Mammary epithelial cell (primary cell): ENCODE measurements around the gene CDHR4.
"Not testable (repeated sequence)": the region's sequence is repeated elsewhere in the genome, so short reads cannot be mapped to it uniquely, and the experiment has no call there.

Source experiments
- EZH2 ChIP-seq: IDR thresholded peaks from 2 replicates; pipeline ENCODE4 v1.6.1; 2012; ENCODE audit warnings: low read length, inconsistent platforms, borderline replicate concordance
- TF ChIP-seq, protein P1 (sequence below), 2 donors: IDR thresholded peaks in 1 of 2; conservative IDR thresholded peaks in 1 of 2; 2 replicates each; pipeline ENCODE4 v1.5.1; 2011 to 2012; ENCODE audit warnings: inconsistent platforms in 2 of 2, low read length in 2 of 2, mild to moderate bottlenecking in 2 of 2, control low read depth in 1 of 2, low read depth in 1 of 2; ENCODE audit not compliant: insufficient read depth in 1 of 2; ENCODE audit errors: extremely low read depth in 1 of 2

DNA sequence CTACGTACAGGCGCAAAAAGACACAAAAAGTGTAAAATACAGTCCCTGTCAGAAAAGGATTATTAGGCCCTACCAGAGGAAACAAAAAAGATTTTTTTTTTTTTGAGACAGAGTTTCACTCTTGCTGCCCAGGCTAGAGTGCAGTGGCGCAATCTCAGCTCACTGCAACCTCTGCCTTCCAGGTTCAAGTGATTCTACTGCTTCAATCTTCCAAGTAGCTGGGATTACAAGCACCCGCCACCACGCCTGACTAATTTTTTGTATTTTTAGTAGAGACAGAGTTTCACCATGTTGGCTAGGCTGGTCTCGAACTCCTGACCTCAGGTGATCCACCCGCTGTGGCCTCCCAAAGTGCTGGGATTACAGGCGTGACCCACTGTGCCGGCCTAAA is 18.7 kb downstream of the CDHR4 start:
- TF ChIP-seq, protein P1, sequence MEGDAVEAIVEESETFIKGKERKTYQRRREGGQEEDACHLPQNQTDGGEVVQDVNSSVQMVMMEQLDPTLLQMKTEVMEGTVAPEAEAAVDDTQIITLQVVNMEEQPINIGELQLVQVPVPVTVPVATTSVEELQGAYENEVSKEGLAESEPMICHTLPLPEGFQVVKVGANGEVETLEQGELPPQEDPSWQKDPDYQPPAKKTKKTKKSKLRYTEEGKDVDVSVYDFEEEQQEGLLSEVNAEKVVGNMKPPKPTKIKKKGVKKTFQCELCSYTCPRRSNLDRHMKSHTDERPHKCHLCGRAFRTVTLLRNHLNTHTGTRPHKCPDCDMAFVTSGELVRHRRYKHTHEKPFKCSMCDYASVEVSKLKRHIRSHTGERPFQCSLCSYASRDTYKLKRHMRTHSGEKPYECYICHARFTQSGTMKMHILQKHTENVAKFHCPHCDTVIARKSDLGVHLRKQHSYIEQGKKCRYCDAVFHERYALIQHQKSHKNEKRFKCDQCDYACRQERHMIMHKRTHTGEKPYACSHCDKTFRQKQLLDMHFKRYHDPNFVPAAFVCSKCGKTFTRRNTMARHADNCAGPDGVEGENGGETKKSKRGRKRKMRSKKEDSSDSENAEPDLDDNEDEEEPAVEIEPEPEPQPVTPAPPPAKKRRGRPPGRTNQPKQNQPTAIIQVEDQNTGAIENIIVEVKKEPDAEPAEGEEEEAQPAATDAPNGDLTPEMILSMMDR (conservative IDR thresholded peaks at IDR 0.05 in 1 of 2, IDR thresholded peaks at IDR 0.05 in 1 of 2; ENCODE audit: extremely low read depth in 1 of 2, insufficient read depth in 1 of 2, low read depth in 1 of 2, low read length in 2 of 2): not testable (repeated sequence)
- TF ChIP-seq EZH2: not testable (repeated sequence)
